ENCODE results near the gene DHFR. TPM values are rescaled to one million over a fixed set of nuclear protein-coding genes. Genes with fewer than 3 reads are reported as not detected.

Gene DHFR
- total and polyA plus RNA-seq, 2 of the 8 experiments (the other 6 are each of a cell fraction or from before 2014, with no cell fraction given), result 46.4 to 88.9 TPM

- TF ChIP-seq CHD7 (IDR thresholded peaks at IDR 0.05; ENCODE audit: insufficient replicate concordance, low read length) (no peak), POLR2A (IDR thresholded peaks at IDR 0.05; ENCODE audit: control extremely low read depth in 1 of 2, low read depth in 2 of 2, low read length in 2 of 2) (no peak), POU5F1 (IDR thresholded peaks at IDR 0.05; ENCODE audit: low read depth, low read length) (no peak)
- TF ChIP-seq, protein P1, sequence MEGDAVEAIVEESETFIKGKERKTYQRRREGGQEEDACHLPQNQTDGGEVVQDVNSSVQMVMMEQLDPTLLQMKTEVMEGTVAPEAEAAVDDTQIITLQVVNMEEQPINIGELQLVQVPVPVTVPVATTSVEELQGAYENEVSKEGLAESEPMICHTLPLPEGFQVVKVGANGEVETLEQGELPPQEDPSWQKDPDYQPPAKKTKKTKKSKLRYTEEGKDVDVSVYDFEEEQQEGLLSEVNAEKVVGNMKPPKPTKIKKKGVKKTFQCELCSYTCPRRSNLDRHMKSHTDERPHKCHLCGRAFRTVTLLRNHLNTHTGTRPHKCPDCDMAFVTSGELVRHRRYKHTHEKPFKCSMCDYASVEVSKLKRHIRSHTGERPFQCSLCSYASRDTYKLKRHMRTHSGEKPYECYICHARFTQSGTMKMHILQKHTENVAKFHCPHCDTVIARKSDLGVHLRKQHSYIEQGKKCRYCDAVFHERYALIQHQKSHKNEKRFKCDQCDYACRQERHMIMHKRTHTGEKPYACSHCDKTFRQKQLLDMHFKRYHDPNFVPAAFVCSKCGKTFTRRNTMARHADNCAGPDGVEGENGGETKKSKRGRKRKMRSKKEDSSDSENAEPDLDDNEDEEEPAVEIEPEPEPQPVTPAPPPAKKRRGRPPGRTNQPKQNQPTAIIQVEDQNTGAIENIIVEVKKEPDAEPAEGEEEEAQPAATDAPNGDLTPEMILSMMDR (IDR thresholded peaks at IDR 0.05; ENCODE audit: control extremely low read depth in 1 of 3, insufficient read depth in 1 of 3, low read depth in 1 of 3, low read length in 3 of 3), result no peak
Observed at GRCh38 chr5:80634193-80634592, 20.6 kb downstream of the DHFR start (continued).
